Endometrial microvascular endothelial cells (primary cell): Measurements from ENCODE around the gene TRIM58. TPM values are rescaled to one million over a fixed set of nuclear protein-coding genes. Genes with fewer than 3 reads are reported as not detected.

ENCODE experiments used
- in situ Hi-C: cut with HindIII; loops from 2 replicates; pipeline ENCODE4 v1.10.0; 2017; ENCODE audit warnings: low sequenced_read_pairs, low pct_unique_long_range_greater_than_20kb; ENCODE audit errors: inconsistent ontology term
- total RNA-seq: library from RNA; depleted of rRNA; stranded (reverse); fragments of >200 nt; gene quantifications from one replicate; pipeline ENCODE4 v1.2.3, GENCODE V29; 2015; ENCODE audit errors: inconsistent ontology term

TRIM58 gene
- 0.65 TPM for total RNA-seq

GRCh38 chr1:247857069-247857984 is at the start of gene TRIM58:
TRIM58 (plus strand) TSS chr1:247857187; CDS start chr1:247857247, 60 bp downstream.
- in situ Hi-C loops, result no loop called here

- in situ Hi-C loops, result no loop called here
Measured at GRCh38 chr1:247812637-247813036, 44.4 kb upstream of the TRIM58 start.

GRCh38 chr1:247822060-247822459 is 34.9 kb upstream of the TRIM58 start:
- in situ Hi-C loops, result no loop called here

- in situ Hi-C loops, result no loop called here
Measured at GRCh38 chr1:247824023-247824422, 33.0 kb upstream of the TRIM58 start, which contains the start of gene OR14A16. OR14A16 (minus strand) TSS chr1:247824119; CDS start chr1:247815729, 8,390 bp downstream.

GRCh38 chr1:247825362-247825761 is 31.6 kb upstream of the TRIM58 start:
- in situ Hi-C loops, result no loop called here

DNA sequence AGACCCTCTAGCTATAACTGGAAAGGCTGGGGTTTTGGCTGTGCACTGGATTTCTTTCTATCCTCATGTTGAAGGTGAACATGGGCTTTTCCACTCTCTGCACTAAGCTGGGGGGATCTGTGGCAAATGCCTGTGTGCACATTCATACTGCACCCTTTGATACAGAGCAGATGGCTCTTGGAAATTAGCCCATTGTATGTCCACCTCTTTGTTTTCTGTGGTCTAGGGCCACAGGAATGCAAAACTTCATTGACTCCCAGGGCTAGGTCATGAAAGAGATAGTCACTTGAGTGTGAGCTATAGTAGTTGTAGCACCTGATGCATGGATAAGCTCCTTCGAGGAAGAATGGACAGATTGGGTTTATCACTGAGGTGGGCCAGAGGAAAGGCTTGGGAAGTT is 27.3 kb upstream of the TRIM58 start:
- in situ Hi-C loops, result no loop called here

DNA sequence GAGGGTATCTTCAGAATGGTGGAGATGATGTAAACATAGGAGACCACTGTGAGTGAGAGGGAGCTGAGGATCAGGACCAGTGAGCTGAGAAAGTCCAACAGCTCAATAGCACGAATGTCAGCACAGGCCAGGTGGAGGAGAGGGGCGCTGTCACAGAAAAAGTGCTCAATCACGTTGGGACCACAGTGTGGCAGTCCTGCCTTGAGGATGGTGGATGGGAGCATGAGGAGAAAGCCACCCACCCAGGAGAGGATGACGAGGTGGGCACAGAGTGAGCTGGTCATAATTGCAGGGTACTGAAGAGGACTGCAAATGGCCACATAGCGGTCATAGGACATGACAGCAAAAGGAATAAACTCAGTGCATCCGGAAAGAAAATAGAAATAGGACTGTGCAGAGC is 23.4 kb upstream of the TRIM58 start:
- in situ Hi-C loops, result no loop called here

- in situ Hi-C loops, result no loop called here
Measured at GRCh38 chr1:247840818-247841217, 16.2 kb upstream of the TRIM58 start.

DNA sequence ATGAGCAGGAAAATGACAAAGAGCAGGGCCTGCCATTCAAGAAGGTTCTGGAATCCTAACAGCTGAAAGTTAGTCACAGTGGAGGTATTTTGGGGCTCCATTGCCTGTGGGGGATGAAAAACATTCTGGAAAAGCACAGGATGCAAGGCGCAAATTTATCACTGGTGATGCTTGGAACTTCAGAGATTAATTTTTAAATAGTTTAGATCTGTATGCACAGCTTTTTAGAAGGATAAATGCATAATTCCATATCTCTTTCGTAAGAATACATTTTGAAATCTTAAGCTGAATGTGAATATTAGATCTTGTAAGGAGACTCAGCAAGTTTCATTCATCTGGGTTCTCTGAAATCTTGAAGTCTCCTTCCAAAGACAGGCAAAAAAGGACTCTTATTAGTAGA is 15.2 kb upstream of the TRIM58 start, which contains the start of gene OR11L1:
TSS of gene OR11L1 (minus strand) at position 101 of the 400 bp plus-strand sequence. CDS start at position 101, 0 bp downstream.
- in situ Hi-C loops, result no loop called here

DNA sequence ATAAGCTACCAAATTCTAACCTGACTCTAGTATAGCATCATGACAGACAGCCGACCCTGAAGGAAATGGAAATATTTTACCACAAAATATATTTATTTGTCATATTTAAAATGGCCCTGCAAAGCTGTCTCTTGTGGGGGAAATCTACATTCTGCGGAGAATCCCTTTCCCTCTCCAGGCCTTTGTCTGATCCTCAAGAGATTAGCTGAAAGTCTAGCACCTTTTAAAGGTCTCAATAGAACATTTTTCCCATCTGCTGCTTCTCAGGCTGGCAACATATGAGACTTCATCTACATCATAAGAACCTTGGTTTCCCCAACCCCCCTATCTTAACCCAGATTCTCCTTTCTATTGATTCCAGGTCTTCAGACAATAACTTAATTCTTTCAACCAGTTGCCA is 13.6 kb upstream of the TRIM58 start:
- in situ Hi-C loops, result no loop called here

DNA sequence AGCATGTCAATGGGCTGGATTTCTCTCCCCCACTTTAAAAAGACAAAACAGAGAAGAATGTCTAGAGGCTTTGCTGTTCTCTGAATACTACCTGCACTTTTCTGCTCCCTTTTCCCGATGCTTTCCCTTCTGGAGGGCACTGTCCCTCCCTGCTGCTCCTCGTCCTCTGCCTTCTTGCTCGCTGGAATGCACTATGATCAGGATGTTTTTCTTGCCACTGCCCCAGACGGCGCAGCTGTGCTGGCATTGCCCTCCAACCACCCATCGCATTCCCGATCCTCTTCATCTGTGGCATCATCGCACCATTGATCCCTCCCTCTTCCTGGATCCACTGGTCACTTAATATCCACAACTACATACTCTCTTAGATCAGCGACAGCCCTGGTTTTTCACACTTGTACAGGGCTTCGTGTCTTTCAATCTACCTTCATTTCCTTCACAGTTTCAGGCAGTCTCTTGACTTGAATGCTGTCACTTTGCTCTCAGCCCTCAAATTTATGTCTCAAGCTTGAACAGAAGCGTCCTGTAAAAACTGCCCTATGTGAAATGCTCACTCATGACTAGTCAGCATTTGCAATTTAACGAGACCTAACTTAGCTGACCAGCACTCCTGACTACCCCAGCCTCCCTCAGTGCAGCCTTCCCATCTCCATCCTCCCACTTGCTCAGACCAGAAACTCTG is 11.8 kb upstream of the TRIM58 start:
- in situ Hi-C loops, result no loop called here

DNA sequence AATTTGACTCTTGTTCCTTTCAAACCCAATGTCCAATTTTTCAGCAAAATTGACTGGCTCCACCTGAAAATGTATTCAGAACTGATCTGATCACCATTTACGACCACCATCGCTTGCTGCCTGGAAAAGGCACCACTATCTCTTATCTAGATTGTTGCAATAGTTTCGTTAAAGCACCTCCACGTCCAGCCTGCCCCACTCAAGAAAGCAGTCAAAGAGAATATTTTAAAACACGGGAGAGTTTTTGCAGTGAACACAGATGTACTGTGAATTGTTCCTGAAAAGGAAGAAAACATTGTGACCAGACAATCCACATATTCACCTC is 11.3 kb upstream of the TRIM58 start:
- in situ Hi-C loops, result no loop called here

DNA sequence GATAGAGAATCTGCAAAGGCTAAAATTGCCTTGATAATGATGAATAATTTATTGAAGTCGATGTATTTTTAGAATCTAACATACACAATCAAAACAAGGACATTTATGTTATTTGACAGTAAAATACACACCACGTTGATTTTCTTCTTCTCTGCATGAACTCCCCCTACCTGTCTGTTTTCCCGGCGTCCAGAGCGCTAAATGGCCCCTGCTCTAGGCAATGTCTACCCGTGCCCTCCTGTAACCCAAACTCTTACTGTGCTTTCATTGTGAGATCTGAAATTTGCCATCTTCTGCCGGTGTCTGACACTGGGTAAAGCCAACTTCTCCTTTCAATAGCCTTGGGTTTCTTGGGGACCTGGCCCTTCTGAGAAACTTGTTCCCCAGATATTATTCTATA is 8.6 kb upstream of the TRIM58 start:
- in situ Hi-C loops, result no loop called here

- in situ Hi-C loops, result no loop called here
Measured at GRCh38 chr1:247849616-247850015, 7.4 kb upstream of the TRIM58 start.

GRCh38 chr1:247854899-247855545 is 2.0 kb upstream of the TRIM58 start:
- in situ Hi-C loops, result no loop called here

- in situ Hi-C loops, result no loop called here
Measured at GRCh38 chr1:247855911-247856310, 1.1 kb upstream of the TRIM58 start.

DNA sequence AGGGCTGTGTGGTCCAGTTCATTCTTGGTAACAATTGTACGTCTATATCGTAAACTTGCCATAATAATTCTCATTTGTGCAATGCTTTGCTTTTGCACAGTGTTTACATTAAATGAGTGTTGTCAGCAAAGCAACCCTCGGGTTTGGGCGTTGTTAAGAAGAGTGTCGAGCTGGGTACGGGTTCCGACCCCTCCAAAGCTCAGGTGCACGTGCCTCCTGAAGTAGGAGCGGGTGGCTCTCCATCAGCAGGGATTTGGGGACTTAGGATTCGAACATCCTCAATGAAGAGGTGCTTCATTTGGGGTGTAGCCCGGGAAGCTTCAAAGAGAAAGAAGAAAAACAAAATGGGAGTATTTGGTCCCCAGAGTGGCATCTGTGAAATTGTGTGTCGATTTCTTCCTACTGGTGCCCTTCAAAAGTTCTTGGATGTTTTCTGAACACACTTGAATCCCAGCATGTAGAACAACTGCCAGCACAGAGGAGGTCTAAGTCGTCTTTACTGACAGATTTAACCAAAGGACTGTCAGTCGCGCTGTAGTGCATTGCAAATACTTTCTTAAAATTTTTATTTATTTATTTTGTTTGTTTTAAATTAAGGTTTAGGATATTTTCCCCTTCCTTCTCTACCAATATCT is 1.1 kb downstream of the TRIM58 start:
- in situ Hi-C loops, result no loop called here

DNA sequence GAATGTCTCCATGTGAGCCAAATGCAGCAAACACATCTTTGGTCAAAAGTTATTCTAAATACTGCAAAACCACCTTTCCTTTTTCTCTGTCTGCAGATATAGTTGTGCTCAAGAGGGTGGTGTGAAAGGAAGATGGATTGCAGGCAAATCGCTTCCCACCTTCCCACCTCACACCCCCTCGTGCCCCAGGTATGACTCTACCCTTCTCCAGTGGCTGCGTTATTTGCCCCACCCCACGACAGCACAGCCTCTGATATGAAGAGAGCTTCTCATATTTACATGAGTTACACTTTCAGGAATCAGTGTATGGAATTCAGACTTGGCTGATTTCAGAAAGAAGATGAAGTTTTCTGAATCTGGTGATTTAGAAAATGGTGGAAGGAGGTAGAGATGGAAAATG is 5.8 kb downstream of the TRIM58 start:
- in situ Hi-C loops, result no loop called here

- in situ Hi-C loops, result no loop called here
Measured at GRCh38 chr1:247864644-247865043, 7.7 kb downstream of the TRIM58 start.
